HT-29 (cell line): ENCODE data around the gene TBC1D16. TPM values are rescaled to one million over a fixed set of nuclear protein-coding genes. Genes with fewer than 3 reads are reported as not detected.

Source experiments
- DNase-seq: peaks from one replicate; pipeline ENCODE4 v3.0.0-alpha.2; 2015; ENCODE audit warnings: low spot score
- total RNA-seq: library from RNA; depleted of rRNA; stranded (reverse); fragments of >200 nt; shearing (Covaris generic); gene quantifications from 2 replicates; pipeline ENCODE4 v1.2.3, GENCODE V29; 2014

Gene TBC1D16
- total RNA-seq, 1 experiment from 2014 or later, result 24.6 TPM

- peak; percentile 25 for DNase-seq
These were observed 46.4 kb downstream of the TBC1D16 start for GRCh38 chr17:79989106-79989835.

- DNase-seq, result peak; percentile 85
These were observed 47.3 kb downstream of the TBC1D16 start for GRCh38 chr17:79988185-79988971.

GRCh38 chr17:79987935-79988184, 47.8 kb downstream of the TBC1D16 start:
- no peak for DNase-seq

DNA sequence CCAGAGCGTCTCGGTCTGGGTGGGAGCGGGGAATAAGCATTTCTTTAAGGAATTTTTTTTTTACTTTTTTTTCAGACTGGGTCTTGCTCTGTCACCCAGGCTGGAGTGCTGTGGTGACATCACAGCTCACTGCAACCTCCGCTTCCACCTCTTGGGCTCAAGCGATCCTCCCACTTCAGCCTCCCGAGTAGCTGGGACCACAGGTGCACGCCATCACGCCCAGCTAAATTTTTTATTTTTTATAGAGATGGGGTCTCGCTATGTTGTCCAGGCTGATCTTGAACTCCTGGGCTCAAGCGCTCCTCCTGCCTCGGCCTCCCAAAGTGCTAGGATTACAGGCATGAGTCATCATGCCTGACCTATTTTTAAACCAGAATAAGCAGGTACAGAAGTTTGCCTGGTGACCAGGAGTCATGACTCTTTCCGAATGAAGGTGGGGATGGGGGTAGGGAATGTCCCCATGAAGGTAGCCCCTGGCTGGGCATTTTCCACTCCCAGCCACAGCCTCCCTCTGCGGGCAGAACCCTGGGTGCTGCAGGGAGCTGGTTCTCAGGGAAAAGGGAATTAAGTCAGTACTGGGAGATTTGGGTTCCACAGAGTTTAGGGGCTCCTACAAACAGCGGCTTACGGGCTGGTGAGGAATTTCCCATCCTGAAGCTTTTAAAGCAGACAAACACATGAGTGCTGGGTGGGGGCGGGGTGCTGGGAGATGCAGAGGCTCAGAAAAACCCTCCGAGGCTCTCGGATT, 48.3 kb downstream of the TBC1D16 start:
- no peak for DNase-seq

GRCh38 chr17:79986411-79987186, 49.1 kb downstream of the TBC1D16 start:
- peak; percentile 34 for DNase-seq

- no peak for DNase-seq
These were observed 49.7 kb downstream of the TBC1D16 start for GRCh38 chr17:79985943-79986391.

DNA sequence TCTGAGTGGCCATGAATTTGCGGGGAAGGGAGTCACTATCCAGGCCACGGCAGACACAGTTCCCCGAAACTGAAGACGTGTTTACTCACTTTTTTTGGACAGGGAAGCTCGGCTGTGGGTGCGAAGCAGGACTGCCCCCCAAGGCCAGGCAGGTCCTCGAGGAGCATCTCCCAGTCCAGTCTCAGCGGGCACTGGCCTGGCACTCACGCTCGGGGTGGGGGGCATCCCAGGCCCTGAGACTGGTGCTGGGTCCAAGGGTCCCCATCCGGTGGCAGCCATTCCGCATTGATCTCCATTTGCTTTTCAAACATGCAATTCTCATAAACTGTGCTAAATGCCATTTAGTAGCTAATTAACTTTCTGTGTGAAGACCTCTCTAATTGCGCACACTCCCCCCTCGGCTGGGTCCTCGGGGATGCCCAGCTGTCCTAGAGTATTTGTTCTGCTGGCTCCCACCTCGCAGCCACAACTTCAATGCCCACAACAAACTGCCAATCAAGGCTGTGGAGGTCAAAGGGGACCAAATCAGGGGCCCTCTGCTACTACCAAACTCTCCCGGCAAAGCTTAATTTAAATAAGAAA, 50.2 kb downstream of the TBC1D16 start:
- DNase-seq, result no peak

DNA sequence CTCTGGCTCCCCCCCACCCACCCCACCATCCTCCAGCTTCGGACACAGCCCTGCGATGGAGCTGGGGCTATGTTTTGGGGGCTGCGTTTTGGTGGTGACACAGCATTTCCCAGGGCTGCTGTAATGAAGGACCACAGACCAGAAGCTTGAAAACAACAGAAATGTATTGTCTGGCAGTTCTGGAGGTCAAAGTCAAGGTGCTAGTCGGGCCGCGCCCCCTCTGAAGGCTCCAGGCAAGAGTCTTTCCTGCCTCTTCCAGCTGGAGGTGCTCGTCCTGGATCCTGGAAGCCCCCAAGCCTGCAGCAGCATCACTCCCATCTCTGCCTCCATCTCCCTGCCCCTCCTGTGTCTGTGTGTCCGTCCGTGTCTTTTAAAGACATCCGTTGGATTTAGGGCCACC, 50.8 kb downstream of the TBC1D16 start:
- DNase-seq, result no peak

GRCh38 chr17:79984045-79984840, 51.4 kb downstream of the TBC1D16 start:
- DNase-seq, result no peak

GRCh38 chr17:79983456-79983855, 52.2 kb downstream of the TBC1D16 start:
- no peak for DNase-seq

DNA sequence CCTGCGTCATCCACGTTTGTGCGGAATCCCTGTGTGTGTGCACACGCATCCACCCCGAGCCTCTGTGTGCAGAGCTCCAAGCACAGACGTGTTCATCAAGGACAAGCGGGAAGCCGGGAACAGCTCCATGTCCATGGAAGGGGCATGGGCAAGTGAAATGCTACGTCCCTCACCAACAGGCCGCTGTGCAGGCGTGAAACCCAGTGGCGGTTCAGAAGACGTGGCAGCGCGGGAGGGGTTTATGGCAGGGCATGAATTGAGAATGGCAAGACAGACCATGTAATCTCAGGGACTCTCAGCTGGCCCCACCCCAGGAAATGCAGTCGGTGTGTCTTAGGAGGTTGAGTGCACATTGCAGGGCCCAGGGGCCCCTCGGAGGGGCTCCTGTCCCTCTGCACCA, 52.7 kb downstream of the TBC1D16 start:
- no peak for DNase-seq

- no peak for DNase-seq
These were observed 54.0 kb downstream of the TBC1D16 start for GRCh38 chr17:79981661-79982101.

DNA sequence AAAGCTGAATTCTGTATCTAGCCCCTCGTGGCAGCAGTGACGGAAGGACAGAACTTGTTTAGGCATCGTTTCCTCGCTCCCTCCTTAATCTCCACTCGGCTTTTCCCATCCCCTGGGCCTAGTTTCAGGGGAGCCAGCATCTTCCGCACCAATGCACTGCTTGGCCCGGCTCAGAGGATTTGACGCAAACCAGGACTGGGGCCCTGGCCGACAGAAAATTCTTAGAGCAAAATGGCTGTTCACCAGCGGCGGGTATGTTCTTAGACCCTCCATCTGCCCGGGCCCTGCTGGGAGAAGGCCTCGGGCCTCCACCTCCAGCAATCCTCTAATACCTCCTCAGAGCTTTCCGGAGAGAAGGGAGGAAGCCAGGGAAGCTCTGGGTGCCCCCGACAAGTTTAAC, 54.6 kb downstream of the TBC1D16 start:
- no peak for DNase-seq

- no peak for DNase-seq
These were observed 55.2 kb downstream of the TBC1D16 start for GRCh38 chr17:79980246-79981043.

DNA sequence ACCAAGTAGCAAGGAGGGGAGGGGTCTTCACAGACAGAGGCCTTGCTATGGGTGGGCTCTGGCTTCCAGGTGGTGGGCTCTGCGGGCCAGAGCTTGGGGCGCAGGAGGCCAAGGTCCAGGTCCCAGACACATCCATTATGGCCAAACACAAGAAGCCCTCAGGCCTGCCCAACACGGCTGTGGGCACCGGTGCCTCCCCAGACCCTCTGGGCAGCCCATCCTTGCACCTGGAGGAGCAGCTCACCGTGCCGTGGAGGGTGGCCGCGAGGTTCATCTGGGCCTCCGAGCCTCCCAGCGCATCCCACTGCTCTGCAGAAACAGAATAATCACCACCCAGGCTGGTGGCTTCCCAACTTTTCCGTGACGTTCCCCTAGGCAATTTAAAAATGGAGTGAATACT, 55.9 kb downstream of the TBC1D16 start:
- no peak for DNase-seq

DNA sequence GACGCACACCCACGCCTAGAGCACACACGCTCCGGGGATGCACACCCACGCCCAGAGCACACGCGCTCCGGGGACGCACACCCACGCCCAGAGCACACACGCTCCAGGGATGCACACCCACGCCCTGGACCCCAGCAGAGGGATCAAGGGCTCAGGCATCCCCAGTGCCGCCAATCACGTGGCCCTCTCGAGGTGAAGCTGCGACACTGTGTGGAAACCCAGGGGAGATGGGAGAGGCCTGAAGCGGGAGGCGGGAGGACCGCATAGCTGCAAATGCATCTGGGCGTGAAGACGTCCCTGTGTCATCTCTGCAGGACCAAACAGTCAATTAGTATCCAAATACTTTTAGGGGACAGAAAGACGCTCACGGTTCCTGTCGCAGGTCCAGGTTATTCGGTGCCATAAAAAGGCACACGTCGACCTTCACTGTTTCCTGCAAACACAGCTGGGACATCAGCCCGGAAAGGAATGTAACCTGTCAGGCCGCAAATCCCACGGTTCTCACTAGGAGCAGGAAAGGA, 56.4 kb downstream of the TBC1D16 start:
- no peak for DNase-seq

GRCh38 chr17:79978548-79978855, 57.2 kb downstream of the TBC1D16 start:
- DNase-seq, result no peak

- DNase-seq, result no peak
These were observed 57.7 kb downstream of the TBC1D16 start for GRCh38 chr17:79977708-79978547.
